Measurements from ENCODE around the gene ITPR2. TPM values are rescaled to one million over a fixed set of nuclear protein-coding genes. Genes with fewer than 3 reads are reported as not detected.

Gene ITPR2
- polyA plus RNA-seq, 4 donors, result 11.0 to 15.3 (median 14.6) TPM

DNA sequence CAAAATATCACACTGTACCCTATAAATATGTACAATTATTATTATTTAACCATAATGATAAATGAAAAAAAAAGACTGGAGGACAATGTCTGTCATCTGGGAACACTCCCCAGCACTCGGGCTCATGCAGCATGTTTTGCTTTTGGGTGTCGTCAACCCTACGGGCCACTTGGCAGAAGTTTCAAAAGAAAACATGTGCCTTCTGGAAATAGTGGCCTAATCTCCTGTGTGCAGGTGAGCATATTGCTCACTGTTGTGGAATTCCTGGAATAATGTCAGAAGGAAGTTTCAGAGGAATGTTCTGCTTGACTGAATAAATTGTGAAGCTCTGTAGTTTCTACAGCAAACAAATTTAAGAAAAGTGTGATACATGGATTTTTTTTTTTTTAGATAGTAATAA, 339.3 kb downstream of the ITPR2 start:
- no peak for DNase-seq (ENCODE audit: low read depth in 4 of 4, low spot score in 2 of 4)

DNA sequence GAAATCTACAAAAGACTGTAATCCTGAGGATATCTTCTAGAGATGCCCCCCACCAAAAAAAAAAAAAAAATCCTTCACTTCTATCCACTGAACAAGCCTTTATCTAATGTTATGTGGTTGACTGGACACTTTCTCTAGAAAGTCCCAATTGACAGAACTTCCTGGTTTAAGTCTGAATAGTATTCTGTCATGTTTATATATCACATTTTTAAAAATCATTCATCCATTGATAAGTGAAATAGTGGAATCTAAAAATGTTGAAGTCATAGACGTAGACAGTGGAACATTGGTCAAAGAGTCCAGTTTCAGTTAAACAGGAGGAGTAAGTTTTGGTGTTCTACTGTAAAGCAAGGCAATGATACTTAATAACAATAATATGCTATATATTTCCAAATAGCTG, 340.6 kb downstream of the ITPR2 start:
- no peak for DNase-seq (ENCODE audit: low read depth in 4 of 4, low spot score in 2 of 4)

DNA sequence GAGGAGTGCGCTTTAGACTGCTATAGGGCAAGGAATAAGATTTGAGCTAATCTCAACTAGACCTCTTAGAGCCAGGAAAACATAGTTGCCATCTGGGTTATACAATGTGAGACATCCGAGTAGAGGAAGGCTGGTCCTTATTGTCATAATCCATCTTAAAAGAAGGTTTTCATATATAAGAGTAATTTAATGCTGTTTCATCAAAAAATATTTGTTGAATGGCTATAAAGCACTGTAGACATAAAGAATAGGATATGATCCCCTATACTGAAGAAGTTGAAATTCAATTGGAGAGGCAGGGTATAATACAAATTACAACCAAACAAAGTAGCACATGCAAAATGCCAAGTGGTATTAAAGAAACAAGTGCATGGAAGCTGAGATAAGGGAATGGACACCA, 343.1 kb downstream of the ITPR2 start:
- no peak for DNase-seq (ENCODE audit: low read depth in 4 of 4, low spot score in 2 of 4)

DNA sequence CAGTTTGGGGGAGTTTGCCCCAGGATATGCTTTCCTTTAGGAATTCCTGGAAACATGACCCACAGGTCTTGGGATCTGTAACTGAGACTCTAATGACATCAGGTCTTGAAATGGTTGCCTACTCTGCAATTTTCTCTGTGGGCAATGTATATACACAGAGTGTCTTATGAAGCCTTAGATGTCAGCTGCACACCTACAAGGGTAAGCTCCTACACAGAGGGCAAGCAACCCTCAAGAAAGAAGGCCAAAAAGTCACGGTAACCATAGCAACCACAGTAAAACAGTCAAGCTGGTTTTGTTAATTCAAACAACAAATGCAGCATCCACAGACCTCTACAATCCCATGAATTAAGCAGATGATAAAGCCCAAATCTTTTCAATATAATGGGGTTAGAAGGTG, 344.6 kb downstream of the ITPR2 start:
- DNase-seq (ENCODE audit: low read depth in 4 of 4, low spot score in 2 of 4), result no peak

DNA sequence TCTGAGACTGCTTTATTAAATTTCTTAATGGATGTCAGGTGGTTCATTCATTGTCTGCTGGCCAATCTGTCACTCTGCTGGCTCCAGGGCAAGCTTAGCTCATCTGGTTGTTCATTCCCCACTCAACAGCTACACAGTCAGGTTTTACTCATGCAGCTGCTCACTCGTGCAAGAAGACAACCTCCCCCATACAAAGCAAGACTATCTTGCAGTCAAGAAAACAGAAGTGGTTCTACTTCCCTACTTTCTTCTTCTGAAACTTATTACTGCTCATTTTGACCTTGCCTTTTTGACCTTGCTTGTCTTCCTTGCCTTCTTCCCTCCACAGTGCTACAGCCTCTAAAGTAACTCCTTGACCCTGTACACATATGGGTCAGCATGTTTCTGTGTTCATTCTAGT, 359.7 kb downstream of the ITPR2 start:
- no peak for DNase-seq (ENCODE audit: low read depth in 4 of 4, low spot score in 2 of 4)

DNA sequence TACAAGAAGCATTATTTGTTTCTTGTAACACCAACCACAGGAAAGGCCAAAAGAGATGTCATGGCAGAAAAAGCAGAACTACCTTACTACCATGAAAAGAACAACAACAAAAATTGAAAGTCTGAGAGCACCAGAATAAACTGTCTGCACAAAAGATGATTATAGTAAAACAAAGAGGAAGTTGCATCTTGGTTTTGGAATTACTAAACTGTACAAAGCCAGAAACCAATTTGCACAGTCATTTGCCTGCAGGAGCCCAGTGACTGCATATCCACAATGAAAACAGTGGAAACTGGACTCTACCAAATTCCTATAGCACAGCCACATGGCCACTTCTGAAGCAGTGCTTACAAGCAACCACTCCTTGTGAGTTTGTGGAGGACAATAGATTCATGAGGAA, 361.4 kb downstream of the ITPR2 start:
- DNase-seq (ENCODE audit: low read depth in 4 of 4, low spot score in 2 of 4), result no peak

DNA sequence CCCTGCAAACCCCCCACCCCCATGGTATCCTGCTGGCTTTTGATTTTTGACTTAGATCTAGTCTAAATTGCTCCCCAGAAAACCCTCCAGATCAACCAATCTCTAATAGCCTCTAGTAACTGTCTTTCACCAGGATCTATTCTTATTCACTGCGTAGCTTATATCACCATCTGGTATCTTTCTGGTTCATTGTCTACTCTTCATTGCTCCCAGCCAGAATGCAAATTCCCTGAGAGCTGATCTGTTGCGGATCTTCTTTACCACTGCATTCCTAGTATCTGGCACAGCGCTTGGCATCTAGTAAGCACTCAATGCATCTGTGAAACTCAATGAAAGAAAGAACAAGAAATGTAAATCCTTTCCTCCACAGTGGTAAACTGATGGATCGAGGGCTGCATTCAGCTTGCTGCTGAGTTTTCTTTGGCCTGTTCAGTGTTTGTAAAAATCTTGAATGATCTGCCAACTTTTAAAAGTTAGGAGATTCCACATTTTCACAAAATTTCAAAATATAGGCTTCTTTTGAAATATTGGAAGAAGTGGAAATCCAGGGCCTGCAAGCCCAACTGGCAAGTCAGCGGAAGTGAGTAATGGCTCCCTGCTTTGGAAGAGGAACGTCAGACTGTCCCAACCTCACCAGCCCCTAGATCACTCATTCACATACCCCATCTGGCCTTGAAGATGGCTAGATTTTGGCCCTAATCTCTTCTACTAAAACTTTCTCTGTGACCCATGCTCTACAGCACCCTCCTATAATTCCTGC, 363.4 kb downstream of the ITPR2 start:
- DNase-seq (ENCODE audit: low read depth in 4 of 4, low spot score in 2 of 4), result no peak

DNA sequence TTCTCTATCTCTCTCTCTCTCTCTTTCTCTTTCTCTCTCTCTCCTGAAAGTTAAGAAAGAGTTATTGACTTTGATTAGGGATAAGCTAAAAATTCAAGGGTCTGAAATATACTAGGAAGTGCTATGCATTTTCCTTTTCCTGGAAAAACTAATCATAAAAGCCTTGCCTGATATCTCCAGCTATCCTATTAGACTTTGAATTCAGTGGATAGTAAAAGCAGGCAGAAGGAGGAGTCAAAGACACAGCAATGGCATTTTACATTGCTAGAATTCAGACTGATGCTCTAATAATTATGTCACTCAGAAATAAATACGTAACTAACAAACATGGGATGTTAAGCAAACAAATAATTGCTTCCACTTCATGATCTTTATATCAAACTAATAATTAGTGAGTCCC, 365.6 kb downstream of the ITPR2 start:
- no peak for DNase-seq (ENCODE audit: low read depth in 4 of 4, low spot score in 2 of 4)

DNA sequence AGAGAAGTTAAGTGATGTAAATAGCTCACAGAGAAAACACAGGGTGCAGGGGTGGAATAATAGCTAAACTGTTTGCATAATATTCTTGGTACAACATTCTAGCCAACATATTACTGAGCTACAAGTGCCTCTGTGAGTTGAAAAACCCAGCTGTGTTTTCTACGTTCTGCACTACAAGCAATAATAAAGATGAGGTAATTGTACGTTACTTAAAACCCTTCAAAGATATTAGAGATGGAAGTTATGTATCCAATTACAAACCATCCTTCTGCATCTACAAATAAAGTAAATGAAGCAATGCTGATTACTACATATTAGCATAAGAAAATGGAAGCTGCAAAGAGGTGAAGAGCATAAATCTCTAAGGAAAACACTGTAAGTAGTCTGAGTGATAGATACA, 366.3 kb downstream of the ITPR2 start:
- DNase-seq (ENCODE audit: low read depth in 4 of 4, low spot score in 2 of 4), result no peak

DNA sequence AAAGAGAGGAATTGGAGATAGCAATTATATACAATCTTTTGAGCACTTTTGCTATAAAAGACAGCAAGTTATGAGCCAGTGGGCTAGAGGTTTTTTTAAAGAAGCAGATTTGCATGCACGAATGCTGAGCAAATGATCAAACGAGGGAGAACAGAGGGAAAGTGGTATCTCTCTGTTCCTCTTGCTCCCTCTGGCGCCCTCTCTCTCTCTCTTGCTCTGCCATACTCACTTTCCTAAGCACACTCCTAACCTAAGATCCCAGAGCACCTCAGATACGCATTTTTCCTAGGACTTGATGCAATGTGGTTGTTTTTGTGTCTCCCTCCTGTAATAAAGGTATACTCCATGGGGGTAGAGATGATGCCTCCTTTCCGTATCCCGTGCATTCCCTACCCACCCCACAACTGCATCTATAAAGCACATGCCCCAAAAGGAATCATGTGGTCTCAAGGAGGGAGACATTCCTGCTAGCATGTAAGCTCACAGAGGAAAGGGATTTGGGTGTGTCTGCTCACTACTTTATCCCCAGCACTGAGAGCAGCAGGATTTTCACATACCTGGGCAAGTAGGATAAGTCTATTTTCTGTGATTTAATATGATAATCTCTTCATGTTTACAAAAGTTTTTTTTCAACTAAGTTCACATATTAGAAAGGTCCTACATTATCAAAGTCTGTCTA, 367.4 kb downstream of the ITPR2 start:
- no peak for DNase-seq (ENCODE audit: low read depth in 4 of 4, low spot score in 2 of 4)

DNA sequence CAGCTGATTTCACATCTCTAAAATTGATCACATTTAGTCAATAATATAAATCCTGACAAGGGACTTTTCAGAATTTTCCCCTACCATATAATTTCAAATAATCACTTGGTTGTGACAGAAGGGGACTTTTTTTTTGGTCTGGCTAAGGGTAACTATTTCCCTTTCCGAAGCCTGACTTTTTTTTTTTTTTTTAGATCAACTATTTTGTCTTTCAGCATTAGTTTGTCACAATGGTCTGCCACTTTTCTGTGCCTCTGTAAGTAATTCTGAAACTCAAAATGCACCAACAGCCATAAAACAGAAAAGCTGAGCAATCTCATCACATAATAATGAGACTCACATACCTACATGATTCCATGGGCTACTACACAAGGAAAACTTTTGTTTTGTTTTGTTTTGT, 371.2 kb downstream of the ITPR2 start:
- DNase-seq (ENCODE audit: low read depth in 4 of 4, low spot score in 2 of 4), result no peak

DNA sequence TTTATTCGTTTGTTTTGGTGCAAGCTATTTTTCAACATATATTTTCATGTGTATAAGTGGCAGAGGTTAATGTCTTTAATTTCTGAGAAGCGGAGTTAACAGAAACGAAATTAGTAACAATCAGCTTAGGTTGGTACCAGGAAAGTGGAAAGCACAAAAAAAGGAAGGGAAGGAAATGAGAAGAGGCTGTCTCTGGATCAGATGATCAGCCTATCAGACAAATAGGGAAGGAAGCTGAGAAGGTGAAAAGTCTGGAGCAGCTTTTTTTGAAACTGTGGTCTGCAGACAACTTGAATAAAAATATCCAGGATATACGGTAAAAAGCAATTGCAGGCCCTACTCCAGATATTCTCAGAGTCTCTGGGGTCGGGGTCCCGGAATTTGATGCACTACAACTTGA, 372.6 kb downstream of the ITPR2 start:
- DNase-seq (ENCODE audit: low read depth in 4 of 4, low spot score in 2 of 4), result no peak

DNA sequence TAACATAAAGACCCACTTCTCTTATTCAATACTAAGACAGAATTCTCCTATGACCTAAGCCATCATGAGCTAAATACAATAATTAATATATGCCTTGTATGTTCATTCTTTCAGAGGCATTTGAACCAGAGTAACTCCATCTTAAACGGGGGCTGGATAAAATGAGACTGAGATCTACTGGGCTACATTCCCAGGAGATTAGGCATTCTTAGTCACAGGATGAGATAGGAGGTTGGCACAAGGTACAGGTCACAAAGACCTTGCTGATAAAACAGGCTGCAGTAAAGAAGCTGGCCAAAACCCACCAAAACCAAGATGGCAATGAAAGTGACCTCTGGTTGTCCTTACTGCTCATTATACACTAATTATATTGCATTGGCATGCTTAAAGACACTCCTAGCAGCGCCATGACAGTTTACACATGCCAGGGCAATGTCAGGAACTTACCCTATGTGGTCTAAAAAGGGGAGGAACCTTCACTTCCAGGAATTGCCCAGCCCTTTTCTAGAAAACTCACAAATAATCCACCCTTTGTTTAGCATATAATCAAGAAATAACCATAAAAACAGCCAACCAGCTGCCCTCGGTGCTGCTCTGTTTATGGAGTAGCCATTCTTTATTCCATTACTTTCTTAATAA, 376.9 kb downstream of the ITPR2 start:
- no peak for DNase-seq (ENCODE audit: low read depth in 4 of 4, low spot score in 2 of 4)

DNA sequence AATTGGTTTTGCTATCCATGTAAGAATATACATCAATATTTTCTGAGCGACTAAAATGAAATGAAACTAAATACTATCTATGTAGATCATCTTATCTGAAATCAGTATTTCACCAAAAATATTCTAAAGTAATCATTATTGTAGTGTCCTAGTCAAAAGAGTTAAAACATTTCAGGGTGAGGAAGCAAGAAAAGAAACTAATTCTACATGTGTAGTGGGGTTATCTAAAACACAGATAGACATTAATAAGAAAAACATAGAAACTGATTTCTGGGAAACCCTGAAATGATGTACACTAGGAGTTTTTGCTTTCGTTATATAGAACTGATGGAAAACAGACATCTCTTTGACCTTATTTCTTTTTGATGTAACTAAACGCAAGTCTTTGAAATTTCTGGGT, 379.7 kb downstream of the ITPR2 start:
- no peak for DNase-seq (ENCODE audit: low read depth in 4 of 4, low spot score in 2 of 4)

DNA sequence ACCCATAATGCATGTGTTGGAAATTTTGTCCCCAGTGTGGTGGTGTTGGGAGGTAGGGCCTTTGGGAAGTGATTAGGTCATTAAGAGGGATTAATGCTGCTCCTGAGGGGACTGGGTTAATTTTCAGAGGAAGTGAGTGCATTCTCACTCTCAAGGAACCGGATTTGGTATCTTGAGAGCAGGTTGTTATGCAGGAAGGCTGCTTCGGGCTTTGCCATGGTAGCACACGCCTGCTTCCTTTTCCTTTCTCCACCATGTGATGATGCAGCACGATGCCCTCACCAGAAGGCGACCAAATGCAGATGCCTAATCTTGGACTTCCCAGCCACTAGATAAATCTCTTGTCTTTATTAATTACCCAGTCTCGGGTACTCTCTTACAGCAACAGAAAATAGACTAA, 380.5 kb downstream of the ITPR2 start:
- no peak for DNase-seq (ENCODE audit: low read depth in 4 of 4, low spot score in 2 of 4)

DNA sequence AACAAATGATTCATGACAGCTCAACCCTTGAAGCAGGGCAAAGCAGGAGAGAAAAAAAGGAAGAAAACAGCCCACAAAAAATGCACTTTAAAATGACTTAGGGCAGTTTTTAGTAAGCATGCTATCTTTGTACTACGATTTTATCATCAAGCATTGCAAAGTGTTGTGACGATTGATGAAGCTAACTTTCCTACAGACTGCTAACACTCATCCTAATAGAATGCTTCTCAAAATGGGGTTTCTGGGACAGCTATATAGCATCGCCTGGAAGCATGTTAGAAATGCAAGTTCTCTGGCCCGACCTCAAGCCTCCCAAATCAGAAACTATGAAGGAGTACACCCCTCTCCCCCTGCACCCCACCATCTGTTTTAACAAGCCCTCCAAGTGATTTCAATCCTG, 381.2 kb downstream of the ITPR2 start:
- no peak for DNase-seq (ENCODE audit: low read depth in 4 of 4, low spot score in 2 of 4)

DNA sequence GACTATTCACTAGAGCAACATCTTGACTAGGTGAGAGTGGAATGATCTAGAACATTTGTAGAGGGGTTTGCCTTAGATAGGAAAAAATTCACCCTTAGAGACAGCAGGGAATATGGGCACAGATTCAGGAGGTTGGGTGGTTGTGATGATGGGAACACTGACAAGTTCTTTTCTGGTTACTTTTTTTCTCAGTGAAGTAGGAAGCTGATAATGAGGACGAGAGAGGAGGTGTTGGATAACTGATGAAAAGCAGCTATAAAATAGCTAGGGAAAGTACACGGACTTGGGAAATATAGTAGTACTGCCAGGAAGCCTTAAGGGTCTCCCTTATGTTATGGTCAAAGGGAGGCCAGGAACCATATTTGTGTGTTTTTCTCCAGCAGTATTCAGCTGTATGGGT, 387.1 kb downstream of the ITPR2 start:
- DNase-seq (ENCODE audit: low read depth in 4 of 4, low spot score in 2 of 4), result no peak

DNA sequence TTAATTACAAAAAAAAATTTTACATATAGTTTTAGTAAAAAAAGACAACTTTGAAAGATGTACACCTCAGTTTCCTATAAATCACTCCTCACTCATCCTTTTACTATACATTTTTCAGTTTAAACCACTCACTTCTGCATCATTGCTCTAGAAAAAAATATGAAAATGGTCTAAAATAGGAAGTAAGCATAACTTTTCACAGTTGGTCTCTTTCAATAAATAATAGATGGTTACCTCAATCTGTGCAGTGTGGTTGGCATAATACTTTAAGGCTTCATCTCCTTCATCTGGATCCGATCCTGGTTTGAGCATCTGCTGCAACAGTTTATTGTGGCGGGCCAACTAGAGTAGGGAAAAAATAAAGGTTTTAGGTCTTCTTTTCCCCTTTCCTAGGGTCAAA, 389.7 kb downstream of the ITPR2 start:
- no peak for DNase-seq (ENCODE audit: low read depth in 4 of 4, low spot score in 2 of 4)

DNA sequence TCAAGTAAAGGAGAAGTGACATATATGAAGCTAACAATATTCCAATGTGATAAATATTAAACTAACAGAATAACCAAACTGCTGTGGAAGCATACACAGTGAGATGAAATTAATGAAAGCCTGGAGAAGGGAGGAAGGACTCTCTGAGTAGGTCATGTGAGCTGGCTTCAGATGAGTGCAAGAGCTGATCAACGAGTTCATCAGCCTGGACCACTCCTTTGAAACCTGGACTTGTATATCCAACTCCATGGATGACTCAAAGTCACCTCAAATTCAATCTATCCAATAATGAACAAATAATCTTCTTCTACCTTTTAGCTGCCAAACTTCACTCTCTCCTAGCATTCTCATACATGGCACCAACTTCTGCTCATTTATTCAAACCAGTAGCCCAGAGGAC, 391.6 kb downstream of the ITPR2 start:
- DNase-seq (ENCODE audit: low read depth in 4 of 4, low spot score in 2 of 4), result no peak

DNA sequence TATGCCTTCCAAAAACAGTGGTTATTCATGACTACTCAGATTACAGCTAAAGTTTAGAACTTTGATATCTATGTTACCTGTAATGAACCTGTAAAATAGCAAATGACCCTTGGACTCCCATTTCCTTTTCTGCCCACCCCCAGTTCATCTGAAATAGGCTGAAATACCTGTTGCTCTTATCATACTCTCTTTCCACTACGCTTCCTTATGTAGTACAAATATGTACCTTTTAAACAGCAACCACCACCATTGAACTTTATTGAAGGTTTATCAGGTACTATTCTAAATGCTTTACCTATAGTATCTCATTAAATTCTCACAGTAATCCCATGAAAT, 398.0 kb downstream of the ITPR2 start:
- no peak for DNase-seq (ENCODE audit: low read depth in 4 of 4, low spot score in 2 of 4)

DNA sequence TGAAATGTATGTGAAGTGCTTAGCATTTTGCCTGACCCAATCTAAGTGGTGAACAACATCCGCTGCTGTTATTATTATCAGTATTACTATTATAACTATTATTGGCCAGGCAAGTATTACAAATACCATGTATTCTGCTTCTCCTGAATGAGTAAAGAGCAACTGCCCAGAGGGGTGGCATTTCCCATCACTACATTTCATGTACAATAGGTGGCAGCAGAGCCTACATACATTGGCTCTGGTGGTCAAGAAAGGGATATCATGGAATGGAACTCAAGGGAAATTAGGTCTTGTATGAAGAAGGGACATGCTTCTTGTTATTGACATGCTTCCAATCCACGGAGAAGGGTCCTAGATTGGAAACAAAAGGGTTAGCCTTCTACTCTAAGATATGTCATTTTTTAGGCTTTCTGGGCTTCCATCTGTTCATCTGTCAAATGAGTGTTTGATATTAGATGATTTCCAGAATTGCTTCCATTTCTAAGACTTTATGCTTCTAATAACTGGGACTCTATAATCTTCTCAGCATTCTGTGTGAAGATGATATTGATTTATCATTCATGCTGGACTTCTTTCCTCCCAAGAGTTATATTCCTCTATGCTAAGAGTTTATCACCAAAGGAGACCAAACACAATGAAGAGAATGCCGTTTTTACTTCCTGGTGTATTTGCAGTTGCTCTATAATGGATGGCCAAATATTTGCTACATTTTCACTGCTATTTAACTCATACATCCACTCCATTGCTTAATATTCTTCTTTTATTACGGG, 398.5 kb downstream of the ITPR2 start:
- peak in 2 of 4 donors; percentile 9 to 14 for DNase-seq (ENCODE audit: low read depth in 4 of 4, low spot score in 2 of 4)

All from left renal cortex interstitium (tissue), 4 donors.